SK-N-SH (cell line): ENCODE results near the gene GREM2.

Source experiments
- CTCF ChIP-seq: fragments of 200-600 bp; sonication (generic); IDR thresholded peaks from 2 replicates; pipeline ENCODE4 v1.6.1; 2017; ENCODE audit warnings: antibody characterized with exemption, mild to moderate bottlenecking, moderate library complexity
- EP300 ChIP-seq, 2 experiments: IDR thresholded peaks; 2 replicates each; pipeline versions ENCODE4 v1.4.0 to v1.6.1; 2012; ENCODE audit warnings: borderline replicate concordance in 1 of 2, low read depth in 1 of 2, low read length in 1 of 2
- GABPA ChIP-seq: IDR thresholded peaks from 2 replicates; pipeline ENCODE4 v1.4.0; 2012; ENCODE audit warnings: low read depth, mild to moderate bottlenecking
- MAX ChIP-seq: IDR thresholded peaks from 2 replicates; pipeline ENCODE4 v1.4.0; 2012; ENCODE audit warnings: low read depth
- NFIC ChIP-seq: IDR thresholded peaks from 2 replicates; pipeline ENCODE4 v1.4.0; 2012; ENCODE audit warnings: borderline replicate concordance
- PBX3 ChIP-seq: IDR thresholded peaks from 2 replicates; pipeline ENCODE4; 2012
- RAD21 ChIP-seq: IDR thresholded peaks from 2 replicates; pipeline ENCODE4 v1.6.1; 2012; ENCODE audit warnings: mild to moderate bottlenecking, low read length
- REST ChIP-seq: IDR thresholded peaks from 2 replicates; pipeline ENCODE4 v1.6.1; 2012; ENCODE audit warnings: mild to moderate bottlenecking, low read depth, low read length, moderate library complexity
- TAF1 ChIP-seq: IDR thresholded peaks from 2 replicates; pipeline ENCODE4 v1.6.1; 2012; ENCODE audit warnings: low read depth, mild to moderate bottlenecking, low read length, moderate library complexity, borderline replicate concordance

GRCh38 chr1:240496356-240496755, 115.6 kb downstream of the GREM2 start:
- no peak for TF ChIP-seq CTCF
- no peak for TF ChIP-seq PBX3
- no peak for TF ChIP-seq EP300 (IDR thresholded peaks at IDR 0.05; ENCODE audit: borderline replicate concordance in 1 of 2, low read depth in 1 of 2, low read length in 1 of 2)
- TF ChIP-seq GABPA: no peak
- no peak for TF ChIP-seq NFIC
- TF ChIP-seq RAD21: no peak
- TF ChIP-seq TAF1: no peak
- TF ChIP-seq REST: no peak
- no peak for TF ChIP-seq MAX
